Measurements from ENCODE around the gene DIP2C. TPM values are rescaled to one million over a fixed set of nuclear protein-coding genes. Genes with fewer than 3 reads are reported as not detected.

The DIP2C gene
- total RNA-seq, 1 experiment from 2014 or later = 5.0 TPM

GRCh38 chr10:389836-390448 is 299.5 kb downstream of the DIP2C start:
- no peak overlapping the region for H3K27ac ChIP-seq
- H3K36me3 ChIP-seq = no peaks in the 10 kb centered on the region
- H3K27me3 ChIP-seq = no peaks in the 10 kb centered on the region
- no peak for DNase-seq
- H3K4me1 ChIP-seq = no peaks in the 10 kb centered on the region
- no peaks in the 10 kb centered on the region for H3K9me3 ChIP-seq (replicated peaks)
- H3K4me3 ChIP-seq = no peak overlapping the region

GRCh38 chr10:389261-389790 is 300.1 kb downstream of the DIP2C start:
- no peak for DNase-seq
- no peaks in the 10 kb centered on the region for H3K36me3 ChIP-seq
- H3K9me3 ChIP-seq (replicated peaks) = no peaks in the 10 kb centered on the region

GRCh38 chr10:388661-389045 is 300.8 kb downstream of the DIP2C start:
- Histone ChIP-seq H3K9me3 (replicated peaks) (no peaks in the 10 kb centered on the region), H3K27me3 (no peaks in the 10 kb centered on the region), H3K27ac (no peak overlapping the region), H3K4me1 (no peaks in the 10 kb centered on the region), H3K36me3 (no peaks in the 10 kb centered on the region), H3K4me3 (no peak overlapping the region)
- no peak for DNase-seq

More at GRCh38 chr10:389261-389790, 300.1 kb downstream of the DIP2C start:
- Histone ChIP-seq H3K27ac (no peak overlapping the region), H3K27me3 (no peaks in the 10 kb centered on the region), H3K4me1 (no peaks in the 10 kb centered on the region), H3K4me3 (no peak overlapping the region)

GRCh38 chr10:387909-388660 is 301.4 kb downstream of the DIP2C start:
- Histone ChIP-seq H3K27ac (no peak overlapping the region), H3K4me1 (no peaks in the 10 kb centered on the region), H3K9me3 (replicated peaks) (no peaks in the 10 kb centered on the region), H3K36me3 (no peaks in the 10 kb centered on the region), H3K4me3 (no peak overlapping the region), H3K27me3 (no peaks in the 10 kb centered on the region)
- no peak for DNase-seq

GRCh38 chr10:387593-387891 is 301.9 kb downstream of the DIP2C start:
- no peak overlapping the region for H3K27ac ChIP-seq
- H3K9me3 ChIP-seq (replicated peaks) = no peaks in the 10 kb centered on the region
- no peak for DNase-seq
- no peaks in the 10 kb centered on the region for H3K36me3 ChIP-seq
- H3K27me3 ChIP-seq = no peaks in the 10 kb centered on the region
- no peaks in the 10 kb centered on the region for H3K4me1 ChIP-seq
- no peak overlapping the region for H3K4me3 ChIP-seq

GRCh38 chr10:386771-387592 is 302.5 kb downstream of the DIP2C start:
- Histone ChIP-seq H3K4me3 (no peak overlapping the region), H3K9me3 (replicated peaks) (no peaks in the 10 kb centered on the region), H3K36me3 (no peaks in the 10 kb centered on the region), H3K27ac (no peak overlapping the region), H3K4me1 (no peaks in the 10 kb centered on the region), H3K27me3 (no peaks in the 10 kb centered on the region)
- no peak for DNase-seq

GRCh38 chr10:385571-386300 is 303.7 kb downstream of the DIP2C start:
- no peaks in the 10 kb centered on the region for H3K9me3 ChIP-seq (replicated peaks)
- no peak overlapping the region for H3K27ac ChIP-seq
- no peak overlapping the region for H3K4me3 ChIP-seq
- DNase-seq = no peak
- no peaks in the 10 kb centered on the region for H3K27me3 ChIP-seq
- no peaks in the 10 kb centered on the region for H3K36me3 ChIP-seq
- H3K4me1 ChIP-seq = no peaks in the 10 kb centered on the region

GRCh38 chr10:384538-385305 is 304.7 kb downstream of the DIP2C start:
- H3K27ac ChIP-seq = no peak overlapping the region
- H3K9me3 ChIP-seq (replicated peaks) = no peaks in the 10 kb centered on the region
- no peak overlapping the region for H3K4me3 ChIP-seq
- no peaks in the 10 kb centered on the region for H3K36me3 ChIP-seq
- H3K27me3 ChIP-seq = no peaks in the 10 kb centered on the region
- DNase-seq = no peak
- H3K4me1 ChIP-seq = no peaks in the 10 kb centered on the region

- Histone ChIP-seq H3K9me3 (replicated peaks) (no peaks in the 10 kb centered on the region), H3K27ac (no peak overlapping the region), H3K27me3 (no peaks in the 10 kb centered on the region), H3K4me1 (no peaks in the 10 kb centered on the region), H3K4me3 (no peak overlapping the region), H3K36me3 (no peaks in the 10 kb centered on the region)
- DNase-seq = no peak
Measured at GRCh38 chr10:383519-383918, 305.9 kb downstream of the DIP2C start.

GRCh38 chr10:381805-382204 is 307.7 kb downstream of the DIP2C start:
- no peaks in the 10 kb centered on the region for H3K4me1 ChIP-seq
- H3K4me3 ChIP-seq = no peak overlapping the region
- no peaks in the 10 kb centered on the region for H3K27me3 ChIP-seq
- no peak for DNase-seq
- H3K36me3 ChIP-seq = no peaks in the 10 kb centered on the region
- no peak overlapping the region for H3K27ac ChIP-seq
- H3K9me3 ChIP-seq (replicated peaks) = no peaks in the 10 kb centered on the region

GRCh38 chr10:381346-381745 is 308.1 kb downstream of the DIP2C start:
- Histone ChIP-seq H3K9me3 (replicated peaks) (no peaks in the 10 kb centered on the region), H3K36me3 (no peaks in the 10 kb centered on the region), H3K27ac (no peak overlapping the region), H3K27me3 (no peaks in the 10 kb centered on the region), H3K4me3 (no peak overlapping the region), H3K4me1 (no peaks in the 10 kb centered on the region)
- no peak for DNase-seq

- Histone ChIP-seq H3K27ac (no peak overlapping the region), H3K36me3 (no peaks in the 10 kb centered on the region), H3K4me3 (no peak overlapping the region), H3K4me1 (no peaks in the 10 kb centered on the region), H3K9me3 (replicated peaks) (no peaks in the 10 kb centered on the region), H3K27me3 (no peaks in the 10 kb centered on the region)
- no peak for DNase-seq
Measured at GRCh38 chr10:380313-380940, 309.0 kb downstream of the DIP2C start.

GRCh38 chr10:378930-379704 is 310.4 kb downstream of the DIP2C start:
- Histone ChIP-seq H3K4me1 (peaks cover 6% of the 10 kb centered on the region), H3K36me3 (no peaks in the 10 kb centered on the region), H3K27me3 (no peaks in the 10 kb centered on the region)

More at GRCh38 chr10:378930-379704, 310.4 kb downstream of the DIP2C start:
- Histone ChIP-seq H3K9me3 (replicated peaks) (no peaks in the 10 kb centered on the region), H3K4me3 (no peak overlapping the region), H3K27ac (no peak overlapping the region)
- no peak for DNase-seq

Data from SJCRH30 (cell line).